ENCODE results near the gene FYB2.

FYB2 gene

GRCh38 chr1:56707379-56707778 is 111.8 kb downstream of the FYB2 start:
- H3K4me2 ChIP-seq (ENCODE audit: low read depth, low read length, poor library complexity, severe bottlenecking): no peak overlapping the region
- H3K4me3 ChIP-seq (ENCODE audit: insufficient read depth, low read length, poor library complexity, severe bottlenecking): no peak overlapping the region
- no peak overlapping the region for H2AFZ ChIP-seq (ENCODE audit: low read depth, low read length, severe bottlenecking)
- TF ChIP-seq EZH2phosphoT487 (conservative IDR thresholded peaks at IDR 0.05; ENCODE audit: low read length): no peak
- no peak for TF ChIP-seq CTCF (IDR thresholded peaks at IDR 0.05; ENCODE audit: insufficient read depth, low read length, poor library complexity, severe bottlenecking)
- no peaks in the 10 kb centered on the region for H3K9me3 ChIP-seq (ENCODE audit: insufficient read depth, low read length)
- no peaks in the 10 kb centered on the region for H3F3A ChIP-seq (ENCODE audit: insufficient read depth)
- H3K79me2 ChIP-seq (ENCODE audit: insufficient read depth, low read length): no peaks in the 10 kb centered on the region
- H3K27me3 ChIP-seq (ENCODE audit: low read length): no peaks in the 10 kb centered on the region
- no peak overlapping the region for H3K9ac ChIP-seq (ENCODE audit: low read length)
- no peaks in the 10 kb centered on the region for H4K20me1 ChIP-seq (ENCODE audit: low read depth, low read length)
- H3K27ac ChIP-seq (ENCODE audit: low read depth, low read length): no peak overlapping the region
- no peaks in the 10 kb centered on the region for H3K36me3 ChIP-seq (ENCODE audit: low read length)
- H3K9me2 ChIP-seq (replicated peaks; ENCODE audit: insufficient read depth, low read length): no peaks in the 10 kb centered on the region

GRCh38 chr1:56703747-56704146 is 115.5 kb downstream of the FYB2 start:
- Histone ChIP-seq H2AFZ (ENCODE audit: low read depth, low read length, severe bottlenecking) (no peak overlapping the region), H3K9ac (ENCODE audit: low read length) (no peak overlapping the region), H3K9me3 (ENCODE audit: insufficient read depth, low read length) (no peaks in the 10 kb centered on the region), H3K4me2 (ENCODE audit: low read depth, low read length, poor library complexity, severe bottlenecking) (no peak overlapping the region), H4K20me1 (ENCODE audit: low read depth, low read length) (no peaks in the 10 kb centered on the region), H3K36me3 (ENCODE audit: low read length) (no peaks in the 10 kb centered on the region), H3K4me3 (ENCODE audit: insufficient read depth, low read length, poor library complexity, severe bottlenecking) (no peak overlapping the region), H3K27ac (ENCODE audit: low read depth, low read length) (no peak overlapping the region), H3K79me2 (ENCODE audit: insufficient read depth, low read length) (no peaks in the 10 kb centered on the region), H3F3A (ENCODE audit: insufficient read depth) (no peaks in the 10 kb centered on the region), H3K9me2 (replicated peaks; ENCODE audit: insufficient read depth, low read length) (no peaks in the 10 kb centered on the region), H3K27me3 (ENCODE audit: low read length) (no peaks in the 10 kb centered on the region)
- TF ChIP-seq CTCF (IDR thresholded peaks at IDR 0.05; ENCODE audit: insufficient read depth, low read length, poor library complexity, severe bottlenecking): no peak
- TF ChIP-seq EZH2phosphoT487 (conservative IDR thresholded peaks at IDR 0.05; ENCODE audit: low read length): no peak

GRCh38 chr1:56696663-56697062 is 122.5 kb downstream of the FYB2 start:
- no peak overlapping the region for H3K27ac ChIP-seq (ENCODE audit: low read depth, low read length)
- H3K9ac ChIP-seq (ENCODE audit: low read length): no peak overlapping the region
- H3F3A ChIP-seq (ENCODE audit: insufficient read depth): no peaks in the 10 kb centered on the region
- no peaks in the 10 kb centered on the region for H4K20me1 ChIP-seq (ENCODE audit: low read depth, low read length)
- H3K4me2 ChIP-seq (ENCODE audit: low read depth, low read length, poor library complexity, severe bottlenecking): no peak overlapping the region
- H3K79me2 ChIP-seq (ENCODE audit: insufficient read depth, low read length): no peaks in the 10 kb centered on the region
- H2AFZ ChIP-seq (ENCODE audit: low read depth, low read length, severe bottlenecking): no peak overlapping the region
- H3K36me3 ChIP-seq (ENCODE audit: low read length): no peaks in the 10 kb centered on the region
- no peak overlapping the region for H3K4me3 ChIP-seq (ENCODE audit: insufficient read depth, low read length, poor library complexity, severe bottlenecking)
- no peak for TF ChIP-seq CTCF (IDR thresholded peaks at IDR 0.05; ENCODE audit: insufficient read depth, low read length, poor library complexity, severe bottlenecking)
- no peak for TF ChIP-seq EZH2phosphoT487 (conservative IDR thresholded peaks at IDR 0.05; ENCODE audit: low read length)
- H3K9me3 ChIP-seq (ENCODE audit: insufficient read depth, low read length): no peaks in the 10 kb centered on the region
- H3K27me3 ChIP-seq (ENCODE audit: low read length): no peaks in the 10 kb centered on the region
- H3K9me2 ChIP-seq (replicated peaks; ENCODE audit: insufficient read depth, low read length): no peaks in the 10 kb centered on the region

Measured in SU-DHL-6 (cell line).